Esophagus muscularis mucosa (tissue), 4 donors: Measurements from ENCODE around the gene ENOX2. TPM values are rescaled to one million over a fixed set of nuclear protein-coding genes. Genes with fewer than 3 reads are reported as not detected.

Source experiments
- DNase-seq: peaks from one replicate; pipeline ENCODE4 v3.0.0-alpha.2; 2017; ENCODE audit errors: extremely low spot score
- H3K27ac ChIP-seq, 4 donors: fragments of 200-600 bp; sonication (generic); replicated peaks in 1 of 4; 1 replicate in 3 of 4; 2 replicates in 1 of 4; pipeline ENCODE4 v1.5.1; 2016 to 2019; ENCODE audit warnings: mild to moderate bottlenecking in 1 of 4
- H3K27me3 ChIP-seq, 4 donors: fragments of 200-600 bp; sonication (generic); one replicate each; pipeline versions ENCODE4 v1.5.1 to v1.6.0; 2016 to 2019
- H3K36me3 ChIP-seq, 4 donors: fragments of 200-600 bp; sonication (generic); one replicate each; pipeline ENCODE4 v1.5.1; 2016 to 2019
- H3K4me1 ChIP-seq, 4 donors: fragments of 200-600 bp; sonication (generic); one replicate each; pipeline ENCODE4 v1.5.1; 2016 to 2019
- H3K4me3 ChIP-seq, 4 donors: fragments of 200-600 bp; sonication (generic); 1 replicate in 2 of 4; 2 replicates in 2 of 4; pipeline ENCODE4 v1.5.1; 2016 to 2019; ENCODE audit warnings: mild to moderate bottlenecking in 4 of 4, moderate library complexity in 1 of 4
- H3K9me3 ChIP-seq, 4 donors: fragments of 200-600 bp; sonication (generic); 1 replicate in 3 of 4; 2 replicates in 1 of 4; pipeline ENCODE4 v1.5.1; 2016 to 2019
- CTCF ChIP-seq, 3 experiments: fragments of 200-600 bp in 2 of 3; fragments of 450-650 bp in 1 of 3; sonication (generic) in 2 of 3; IDR thresholded peaks; one replicate each; pipeline ENCODE4 v1.5.1; 2017 to 2019; ENCODE audit warnings: antibody characterized with exemption in 3 of 3, mild to moderate bottlenecking in 2 of 3, moderate library complexity in 1 of 3
- EP300 ChIP-seq: sonication (generic); formaldehyde crosslinking; IDR thresholded peaks from one replicate; pipeline ENCODE4 v1.6.1; 2017; ENCODE audit warnings: antibody characterized with exemption
- POLR2A ChIP-seq: fragments of 450-650 bp; IDR thresholded peaks from one replicate; pipeline ENCODE4 v1.6.1; 2017; ENCODE audit warnings: antibody characterized with exemption, moderate library complexity, mild to moderate bottlenecking, low read depth
- POLR2AphosphoS5 ChIP-seq, 2 donors: sonication (generic); formaldehyde crosslinking; IDR thresholded peaks; one replicate each; pipeline ENCODE4 v1.6.1; 2017; ENCODE audit warnings: antibody characterized with exemption in 2 of 2
- WGBS: methylation state at CpG from one replicate; pipeline ENCODE4 v1.1.5; 2018; 5-methylcytosine and 5-hydroxymethylcytosine counted together
- intact Hi-C: fragments of 100-400 bp; cut with DNase I; formaldehyde crosslinking; loops from one replicate; pipeline ENCODE4 v1.15.1; 2023
- total RNA-seq, 4 donors: library from RNA; depleted of rRNA; stranded (reverse); fragments of >200 nt; gene quantifications; one replicate each; pipeline versions ENCODE4 v1.1.0 to v1.2.1, GENCODE V29; 2016

Gene ENOX2
- total RNA-seq, 4 donors from 2014 or later, result 12.4 to 17.1 (median 15.5) TPM

GRCh38 chrX:130885508-130885907, 17.5 kb downstream of the ENOX2 start:
- no peak for DNase-seq
- no peak for TF ChIP-seq POLR2A
- TF ChIP-seq CTCF (IDR thresholded peaks at IDR 0.05), result no peak
- Histone ChIP-seq H3K4me1 (peaks cover 0 to 11% (median 2%) of the 10 kb centered on the region in 4 donors), H3K4me3 (no peak overlapping the region), H3K27me3 (no peaks in the 10 kb centered on the region), H3K9me3 (no peaks in the 10 kb centered on the region), H3K36me3 (no peaks in the 10 kb centered on the region), H3K27ac (no peak overlapping the region)
- 39% methylated on average over 2 of the region's 2 CpGs for WGBS
- intact Hi-C loops, result no loop called here

GRCh38 chrX:130884627-130885026, 18.4 kb downstream of the ENOX2 start:
- no peak for DNase-seq
- Histone ChIP-seq H3K27ac (no peak overlapping the region), H3K4me1 (peaks cover 0 to 15% (median 2%) of the 10 kb centered on the region in 4 donors), H3K9me3 (no peaks in the 10 kb centered on the region), H3K36me3 (no peaks in the 10 kb centered on the region), H3K4me3 (no peak overlapping the region), H3K27me3 (no peaks in the 10 kb centered on the region)
- intact Hi-C loops, result no loop called here
- TF ChIP-seq POLR2AphosphoS5 (IDR thresholded peaks at IDR 0.05), result no peak
- TF ChIP-seq CTCF (IDR thresholded peaks at IDR 0.05), result no peak

GRCh38 chrX:130879869-130880268, 23.1 kb downstream of the ENOX2 start:
- Histone ChIP-seq H3K4me3 (no peak overlapping the region), H3K27ac (no peak overlapping the region), H3K4me1 (peaks cover 0 to 18% (median 3%) of the 10 kb centered on the region in 4 donors), H3K27me3 (no peaks in the 10 kb centered on the region), H3K36me3 (no peaks in the 10 kb centered on the region), H3K9me3 (no peaks in the 10 kb centered on the region)
- DNase-seq, result no peak
- 57% methylated on average over 2 of the region's 2 CpGs for WGBS
- intact Hi-C loops, result no loop called here
- TF ChIP-seq POLR2A, result no peak
- no peak for TF ChIP-seq POLR2AphosphoS5 (IDR thresholded peaks at IDR 0.05)
- TF ChIP-seq EP300, result no peak
- TF ChIP-seq CTCF (IDR thresholded peaks at IDR 0.05), result no peak

GRCh38 chrX:130878350-130879341, 24.4 kb downstream of the ENOX2 start:
- H3K4me1 ChIP-seq, result peaks cover 0 to 18% (median 3%) of the 10 kb centered on the region in 4 donors
- no peaks in the 10 kb centered on the region for H3K27me3 ChIP-seq
- 63% methylated on average over 7 of the region's 7 CpGs for WGBS
- no peaks in the 10 kb centered on the region for H3K36me3 ChIP-seq
- H3K4me3 ChIP-seq, result no peak overlapping the region
- H3K27ac ChIP-seq, result no peak overlapping the region
- TF ChIP-seq POLR2AphosphoS5 (IDR thresholded peaks at IDR 0.05), result no peak
- TF ChIP-seq EP300, result no peak
- TF ChIP-seq CTCF (IDR thresholded peaks at IDR 0.05), result no peak
- TF ChIP-seq POLR2A, result no peak
- no peaks in the 10 kb centered on the region for H3K9me3 ChIP-seq
- no peak for DNase-seq
- intact Hi-C loops, result no loop called here
